ENCODE data around the gene GNLY. TPM values are rescaled to one million over a fixed set of nuclear protein-coding genes. Genes with fewer than 3 reads are reported as not detected.

The GNLY gene
- total RNA-seq, 1 experiment from 2014 or later = not detected

DNA sequence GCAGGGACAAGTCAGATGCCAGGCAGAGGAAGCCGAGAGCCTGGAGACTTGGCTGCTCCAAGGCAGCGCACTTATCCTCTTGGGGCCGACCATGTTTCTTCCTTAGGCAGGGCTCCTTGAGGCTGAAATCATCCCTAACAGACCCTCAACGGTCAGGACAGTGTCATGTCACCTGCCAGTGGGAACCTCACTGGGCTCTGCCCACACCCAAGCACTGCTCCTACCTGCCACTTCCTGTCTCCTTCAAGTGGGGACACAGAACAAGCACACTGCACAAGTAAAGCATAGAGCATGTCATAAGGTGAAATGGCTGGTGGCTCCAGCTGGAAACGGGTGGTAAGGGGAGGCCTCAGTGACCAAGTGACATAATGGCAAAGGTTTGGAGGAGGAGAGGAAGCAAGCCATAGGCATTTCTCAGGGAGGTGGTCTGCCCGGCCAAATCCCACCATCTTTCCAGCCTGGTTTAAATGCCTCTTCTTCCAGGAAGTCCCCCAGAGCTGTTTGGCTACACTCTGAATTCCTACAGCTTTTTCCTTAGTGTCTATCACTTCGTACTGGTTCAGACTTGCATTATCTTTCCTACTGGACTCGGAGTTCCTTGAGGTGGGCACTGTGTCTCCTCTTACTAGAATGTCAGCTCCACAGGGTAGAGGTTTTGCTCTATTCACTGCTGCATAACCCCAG, 52.3 kb downstream of the GNLY start:
- no peak overlapping the region for H3K9ac ChIP-seq (ENCODE audit: low read length)
- BruUV-seq (replicated peaks) = no TSS peak
- no peak overlapping the region for H3K27ac ChIP-seq (ENCODE audit: low read length)
- no peaks in the 10 kb centered on the region for H3K9me2 ChIP-seq (replicated peaks; ENCODE audit: low read length)
- no peak for DNase-seq
- peaks cover 25% of the 10 kb centered on the region for H3K27me3 ChIP-seq (ENCODE audit: low read length)
- POLR2A ChIA-PET (ENCODE audit: unreplicated experiment) = no interaction called here
- no peaks in the 10 kb centered on the region for H3F3A ChIP-seq (ENCODE audit: low read length, unreplicated experiment)
- CTCF ChIA-PET = interaction anchor here (0.6 kb wide), 1 partner anchor 334 kb away, joined by 3 read pairs; no protein-coding TSS in a partner anchor
- no peak overlapping the region for H3K4me3 ChIP-seq (ENCODE audit: low read length)
- no peaks in the 10 kb centered on the region for H3K36me3 ChIP-seq (ENCODE audit: low read depth, low read length)
- no peak overlapping the region for H3K4me2 ChIP-seq (ENCODE audit: low read length)
- ATAC-seq = no peak
- H4K20me1 ChIP-seq (ENCODE audit: low read length) = no peaks in the 10 kb centered on the region
- no peaks in the 10 kb centered on the region for H3K79me2 ChIP-seq (ENCODE audit: low read length)
- H2AFZ ChIP-seq (ENCODE audit: low read length) = no peak overlapping the region
- intact Hi-C loops (cut with micrococcal nuclease) = no loop called here
- H3K9me3 ChIP-seq (ENCODE audit: low read length) = no peaks in the 10 kb centered on the region
- peaks cover 16% of the 10 kb centered on the region for H3K4me1 ChIP-seq (ENCODE audit: insufficient read depth, low read length)
- TF ChIP-seq, protein P1, sequence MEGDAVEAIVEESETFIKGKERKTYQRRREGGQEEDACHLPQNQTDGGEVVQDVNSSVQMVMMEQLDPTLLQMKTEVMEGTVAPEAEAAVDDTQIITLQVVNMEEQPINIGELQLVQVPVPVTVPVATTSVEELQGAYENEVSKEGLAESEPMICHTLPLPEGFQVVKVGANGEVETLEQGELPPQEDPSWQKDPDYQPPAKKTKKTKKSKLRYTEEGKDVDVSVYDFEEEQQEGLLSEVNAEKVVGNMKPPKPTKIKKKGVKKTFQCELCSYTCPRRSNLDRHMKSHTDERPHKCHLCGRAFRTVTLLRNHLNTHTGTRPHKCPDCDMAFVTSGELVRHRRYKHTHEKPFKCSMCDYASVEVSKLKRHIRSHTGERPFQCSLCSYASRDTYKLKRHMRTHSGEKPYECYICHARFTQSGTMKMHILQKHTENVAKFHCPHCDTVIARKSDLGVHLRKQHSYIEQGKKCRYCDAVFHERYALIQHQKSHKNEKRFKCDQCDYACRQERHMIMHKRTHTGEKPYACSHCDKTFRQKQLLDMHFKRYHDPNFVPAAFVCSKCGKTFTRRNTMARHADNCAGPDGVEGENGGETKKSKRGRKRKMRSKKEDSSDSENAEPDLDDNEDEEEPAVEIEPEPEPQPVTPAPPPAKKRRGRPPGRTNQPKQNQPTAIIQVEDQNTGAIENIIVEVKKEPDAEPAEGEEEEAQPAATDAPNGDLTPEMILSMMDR (conservative IDR thresholded peaks at IDR 0.05; ENCODE audit: low read depth, low read length) = no peak
- no peak for TF ChIP-seq EZH2phosphoT487 (IDR thresholded peaks at IDR 0.05; ENCODE audit: borderline replicate concordance, low read length)

DNA sequence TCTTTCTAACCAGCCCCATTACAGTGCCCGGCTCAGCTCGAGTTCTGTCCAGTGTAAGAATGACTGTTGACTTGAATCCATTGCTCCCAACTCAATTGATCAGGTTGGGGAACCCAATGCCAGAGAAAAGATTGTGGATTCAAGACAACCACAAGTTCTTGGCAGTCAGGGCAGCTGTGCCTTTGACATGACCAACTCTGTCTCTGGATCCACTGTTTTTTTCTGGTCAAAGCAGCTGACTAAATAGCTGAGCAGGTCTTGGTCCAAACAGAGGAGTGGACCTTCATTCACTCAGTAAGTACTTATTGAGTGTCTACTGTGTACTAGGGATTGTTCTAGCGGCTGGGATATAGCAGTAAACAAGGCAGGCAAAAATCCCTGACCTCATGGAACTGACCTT, 53.3 kb downstream of the GNLY start:
- H3K9me2 ChIP-seq (replicated peaks; ENCODE audit: low read length) = no peaks in the 10 kb centered on the region
- H2AFZ ChIP-seq (ENCODE audit: low read length) = no peak overlapping the region
- H3F3A ChIP-seq (ENCODE audit: low read length, unreplicated experiment) = no peaks in the 10 kb centered on the region
- H3K27ac ChIP-seq (ENCODE audit: low read length) = no peak overlapping the region
- ATAC-seq (no peak), DNase-seq (no peak)
- H4K20me1 ChIP-seq (ENCODE audit: low read length) = no peaks in the 10 kb centered on the region
- POLR2A ChIA-PET (ENCODE audit: unreplicated experiment) = no interaction called here
- H3K9me3 ChIP-seq (ENCODE audit: low read length) = no peaks in the 10 kb centered on the region
- peaks cover 31% of the 10 kb centered on the region for H3K27me3 ChIP-seq (ENCODE audit: low read length)
- BruUV-seq (replicated peaks) = no TSS peak
- no peak overlapping the region for H3K4me2 ChIP-seq (ENCODE audit: low read length)
- H3K9ac ChIP-seq (ENCODE audit: low read length) = no peak overlapping the region
- no peak for TF ChIP-seq EZH2 (IDR thresholded peaks at IDR 0.05; ENCODE audit: low read length, unreplicated experiment)
- no peak for TF ChIP-seq EZH2phosphoT487 (IDR thresholded peaks at IDR 0.05; ENCODE audit: borderline replicate concordance, low read length)
- TF ChIP-seq, protein P1 (conservative IDR thresholded peaks at IDR 0.05; ENCODE audit: low read depth, low read length) = no peak
- no peaks in the 10 kb centered on the region for H3K36me3 ChIP-seq (ENCODE audit: low read depth, low read length)
- no peaks in the 10 kb centered on the region for H3K79me2 ChIP-seq (ENCODE audit: low read length)
- H3K4me1 ChIP-seq (ENCODE audit: insufficient read depth, low read length) = peaks cover 6% of the 10 kb centered on the region
- intact Hi-C loops (cut with micrococcal nuclease) = no loop called here
- no peak overlapping the region for H3K4me3 ChIP-seq (ENCODE audit: low read length)
- CTCF ChIA-PET = no interaction called here

DNA sequence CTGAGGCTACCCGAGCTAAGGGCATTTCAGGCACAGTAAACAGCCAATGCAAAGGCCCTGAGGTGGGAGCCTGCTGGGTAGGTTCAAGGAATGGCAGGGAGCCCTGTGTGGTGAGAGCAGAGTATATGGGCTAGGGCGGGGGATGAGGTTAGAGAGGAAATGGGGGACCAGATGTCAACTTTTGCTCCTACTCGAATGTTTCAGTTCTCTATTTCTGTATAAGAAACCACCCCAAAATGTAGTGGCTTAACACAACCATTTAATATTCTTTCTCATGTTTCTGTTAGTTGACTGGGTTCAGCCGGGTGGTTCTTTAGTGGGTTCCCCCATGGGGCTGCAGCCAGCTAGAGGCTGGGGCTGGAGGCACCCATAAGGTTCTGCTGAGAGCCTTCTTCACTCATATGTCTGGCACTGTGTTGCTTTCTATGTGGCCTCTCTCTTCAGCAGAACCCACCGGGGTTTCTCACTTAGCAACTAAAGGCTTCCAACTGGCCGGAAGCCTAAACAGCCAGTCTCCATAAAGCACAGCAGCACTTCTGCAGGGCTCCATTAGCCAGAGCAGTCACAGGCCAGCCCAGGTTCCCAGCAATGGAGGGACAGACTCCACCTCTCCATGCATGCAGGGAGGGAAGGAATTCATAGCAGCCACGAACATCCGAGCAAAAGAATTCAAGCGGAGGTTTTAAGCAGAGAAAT, 54.0 kb downstream of the GNLY start:
- no TSS peak for BruUV-seq (replicated peaks)
- Histone ChIP-seq H3K9me2 (replicated peaks; ENCODE audit: low read length) (no peaks in the 10 kb centered on the region), H2AFZ (ENCODE audit: low read length) (no peak overlapping the region), H3K27me3 (ENCODE audit: low read length) (peaks cover 39% of the 10 kb centered on the region), H3K9me3 (ENCODE audit: low read length) (no peaks in the 10 kb centered on the region), H3K79me2 (ENCODE audit: low read length) (no peaks in the 10 kb centered on the region), H4K20me1 (ENCODE audit: low read length) (no peaks in the 10 kb centered on the region), H3K4me1 (ENCODE audit: insufficient read depth, low read length) (peaks cover under 1% of the 10 kb centered on the region; the same call in 1 of the 2 replicates), H3K4me2 (ENCODE audit: low read length) (no peak overlapping the region), H3K27ac (ENCODE audit: low read length) (no peak overlapping the region), H3F3A (ENCODE audit: low read length, unreplicated experiment) (no peaks in the 10 kb centered on the region), H3K4me3 (ENCODE audit: low read length) (no peak overlapping the region), H3K9ac (ENCODE audit: low read length) (no peak overlapping the region), H3K36me3 (ENCODE audit: low read depth, low read length) (no peaks in the 10 kb centered on the region)
- DNase-seq (no peak), ATAC-seq (no peak)
- TF ChIP-seq EZH2phosphoT487 (IDR thresholded peaks at IDR 0.05; ENCODE audit: borderline replicate concordance, low read length) = no peak
- no peak for TF ChIP-seq EZH2 (IDR thresholded peaks at IDR 0.05; ENCODE audit: low read length, unreplicated experiment)
- TF ChIP-seq, protein P1 (conservative IDR thresholded peaks at IDR 0.05; ENCODE audit: low read depth, low read length) = no peak
- POLR2A ChIA-PET (ENCODE audit: unreplicated experiment) = no interaction called here
- intact Hi-C loops (cut with micrococcal nuclease) = no loop called here
- CTCF ChIA-PET = no interaction called here

Measured in PC-3 (cell line).